Psoas muscle (tissue), 8 donors: ENCODE results near the gene MBNL1. TPM values are rescaled to one million over a fixed set of nuclear protein-coding genes. Genes with fewer than 3 reads are reported as not detected.

Source experiments
- ATAC-seq, 4 donors: fragments of 200-7000 bp; cut with Tn5 transposase; one replicate each; pipeline ENCODE4 v1.9.1; 2020; ENCODE audit warnings: moderate library complexity in 3 of 4, mild to moderate bottlenecking in 2 of 4
- DNase-seq, 2 donors: peaks; one replicate each; pipeline ENCODE4 v3.0.0-alpha.2; 2020
- H3K27ac ChIP-seq: fragments of 200-600 bp; one replicate; pipeline ENCODE4 v1.8.0; 2022
- H3K27me3 ChIP-seq, 3 donors: fragments of 200-600 bp in 1 of 3; one replicate each; pipeline versions ENCODE4 v1.6.1 to v1.8.0; 2013 to 2022; ENCODE audit warnings: low read length in 2 of 3, mild to moderate bottlenecking in 2 of 3, moderate library complexity in 1 of 3; ENCODE audit not compliant: insufficient read depth in 3 of 3
- H3K36me3 ChIP-seq, 2 donors: fragments of 200-600 bp in 1 of 2; one replicate each; pipeline versions ENCODE4 v1.6.1 to v1.8.0; 2013 to 2022; ENCODE audit warnings: low read depth in 1 of 2, mild to moderate bottlenecking in 1 of 2, moderate library complexity in 1 of 2; ENCODE audit not compliant: insufficient read depth in 1 of 2
- H3K4me1 ChIP-seq: fragments of 200-600 bp; one replicate; pipeline ENCODE4 v1.8.0; 2022
- H3K4me3 ChIP-seq: fragments of 200-600 bp; one replicate; pipeline ENCODE4 v1.8.0; 2022; ENCODE audit warnings: mild to moderate bottlenecking
- H3K9me3 ChIP-seq: fragments of 200-600 bp; one replicate; pipeline ENCODE4 v1.8.0; 2022
- CTCF ChIP-seq: fragments of 200-600 bp; IDR thresholded peaks from one replicate; pipeline ENCODE4 v1.8.0; 2022; ENCODE audit warnings: antibody characterized with exemption
- WGBS, 3 donors: extraction: QIAGEN DNeasy Blood & Tissue Kit; methylation state at CpG; one replicate each; pipeline versions ENCODE4 v1.1.6 to v1.1.7; 2013; 5-methylcytosine and 5-hydroxymethylcytosine counted together
- intact Hi-C, 2 donors: fragments of 100-400 bp; cut with DNase I; formaldehyde crosslinking; loops; one replicate each; pipeline versions ENCODE4 v1.11.0 to v1.14.2; 2022
- polyA plus RNA-seq, 3 donors: library from polyadenylated mRNA; stranded (reverse); fragments of 200-250 nt; gene quantifications; one replicate each; pipeline ENCODE4 v1.2.3, GENCODE V29; 2013
- total RNA-seq, 4 donors: library from RNA; stranded (reverse); fragmentation: NEBNext Ultra II Directional in 2 of 4; extraction: Animal tissue kit (Norgen Biotek cat#: 25700) in 2 of 4; gene quantifications; one replicate each; pipeline versions ENCODE4 v1.2.1 to v1.2.4, GENCODE V29; 2021 to 2023
- donor health status: healthy with polysubstance abuse.
- donor health status: DM: no; HTN: no; CAD: no; lungs with moderate emphysema.
- donor health status: Bipolar disorder and iron deficiency.
- donor health status: healthy.
- donor health status: DM: yes; HTN: yes; CAD: no.
- donor health status: DM: no; HTN: no; CAD: no.
- donor health status: DM: no; HTN: no; CAD: no.
- donor health status: DM: yes; HTN: yes; CAD: no.

Gene MBNL1
- total and polyA plus RNA-seq, 7 donors = 27.4 to 281 (median 179) TPM

GRCh38 chr3:152511904-152512303 is 243.2 kb downstream of the MBNL1 start:
- Histone ChIP-seq H3K9me3 (no peaks in the 10 kb centered on the region), H3K36me3 (no peaks in the 10 kb centered on the region), H3K27me3 (no peaks in the 10 kb centered on the region), H3K27ac (no peak overlapping the region), H3K4me1 (no peaks in the 10 kb centered on the region), H3K4me3 (no peak overlapping the region)
- no peak for TF ChIP-seq CTCF
- WGBS, 3 donors = 74 to 82% (median 76%) methylated on average over 4 of the region's 4 CpGs
- DNase-seq = no peak
- ATAC-seq = no peak
- intact Hi-C loops = no loop called here

- H3K27me3 ChIP-seq = no peaks in the 10 kb centered on the region
- H3K9me3 ChIP-seq = no peaks in the 10 kb centered on the region
- no peaks in the 10 kb centered on the region for H3K4me1 ChIP-seq
- H3K36me3 ChIP-seq = no peaks in the 10 kb centered on the region
- intact Hi-C loops = no loop called here
- DNase-seq = no peak
- H3K4me3 ChIP-seq = no peak overlapping the region
- no peak for TF ChIP-seq CTCF
- no peak for ATAC-seq
- 89 to 93% (median 91%) methylated on average over 2 of the region's 2 CpGs for WGBS, 3 donors
- no peak overlapping the region for H3K27ac ChIP-seq
These were observed 244.7 kb downstream of the MBNL1 start for GRCh38 chr3:152513301-152513960.
